IMR-90 (cell line): Measurements from ENCODE around the gene HAND1. TPM values are rescaled to one million over a fixed set of nuclear protein-coding genes. Genes with fewer than 3 reads are reported as not detected.

Experiments
- ATAC-seq: fragments of 200-7000 bp; cut with Tn5 transposase; 2 replicates; pipeline ENCODE4 v1.9.1; 2020; ENCODE audit warnings: low read depth, mild to moderate bottlenecking, moderate library complexity
- BruUV-seq: library from RNA; stranded (reverse); fragments of 400-500 nt; replicated peaks from 2 replicates; lab custom pipeline; 2021; lab: Mats Ljungman, UMichigan
- CTCF ChIA-PET: fragments of 300-600 bp; formaldehyde crosslinking; extraction: SDS; loops from one replicate; lab custom pipeline; 2021; ENCODE audit warnings: antibody characterized with exemption; lab: Yijun Ruan, JAX
- POLR2A ChIA-PET: fragments of 300-600 bp; sonication (Branson Sonifier 250); formaldehyde crosslinking; loops from one replicate; lab custom pipeline; 2022; ENCODE audit warnings: antibody characterized with exemption; ENCODE audit not compliant: unreplicated experiment; lab: Charles Lee
- DNase-seq: peaks from one replicate; pipeline ENCODE4 v3.0.0; 2013
- H2AFZ ChIP-seq: replicated peaks from 2 replicates; pipeline ENCODE3; 2013; ENCODE audit warnings: low read length, mild to moderate bottlenecking; ENCODE audit not compliant: poor library complexity
- H2AK5ac ChIP-seq: 2 replicates; pipeline ENCODE4 v1.6.1; 2013; ENCODE audit warnings: low read depth, low read length, inconsistent platforms
- H2AK9ac ChIP-seq: replicated peaks from 2 replicates; pipeline ENCODE3; 2013; ENCODE audit warnings: mild to moderate bottlenecking, low read depth, low read length, moderate library complexity; ENCODE audit not compliant: poor library complexity
- H2BK120ac ChIP-seq: 2 replicates; pipeline ENCODE4 v1.6.1; 2013; ENCODE audit warnings: low read depth, low read length, inconsistent platforms
- H2BK15ac ChIP-seq: 3 replicates; pipeline ENCODE4 v1.6.1; 2013; ENCODE audit warnings: low read depth, low read length, inconsistent platforms
- H2BK20ac ChIP-seq: 2 replicates; pipeline ENCODE4 v1.6.1; 2013; ENCODE audit warnings: low read depth, mild to moderate bottlenecking, inconsistent platforms, low read length, moderate library complexity
- H2BK5ac ChIP-seq: 2 replicates; pipeline ENCODE4 v1.6.1; 2013; ENCODE audit warnings: mild to moderate bottlenecking, low read depth, low read length, inconsistent platforms; ENCODE audit not compliant: poor library complexity, severe bottlenecking
- H3K14ac ChIP-seq: replicated peaks from 2 replicates; pipeline ENCODE4 v1.6.1; 2013; ENCODE audit warnings: low read depth, low read length, inconsistent platforms
- H3K18ac ChIP-seq: 2 replicates; pipeline ENCODE4 v1.6.1; 2013; ENCODE audit warnings: low read depth, low read length, control low read depth
- H3K23ac ChIP-seq: 2 replicates; pipeline ENCODE4 v1.6.1; 2013; ENCODE audit warnings: low read depth, low read length, inconsistent platforms
- H3K27ac ChIP-seq: 2 replicates; pipeline ENCODE4 v1.5.1; 2013; ENCODE audit warnings: mild to moderate bottlenecking, control low read depth, low read length; ENCODE audit not compliant: insufficient read depth
- H3K27me3 ChIP-seq: 2 replicates; pipeline ENCODE4 v1.6.1; 2013; ENCODE audit warnings: low read length; ENCODE audit not compliant: control insufficient read depth, insufficient read depth
- H3K36me3 ChIP-seq: 2 replicates; pipeline ENCODE4 v1.6.1; 2013; ENCODE audit warnings: low read length, mixed read lengths; ENCODE audit not compliant: control insufficient read depth, insufficient read depth
- H3K4ac ChIP-seq: 2 replicates; pipeline ENCODE4 v1.6.1; 2013; ENCODE audit warnings: low read depth, low read length, inconsistent platforms
- H3K4me1 ChIP-seq: 2 replicates; pipeline ENCODE4 v1.6.1; 2013; ENCODE audit warnings: low read length, mixed read lengths; ENCODE audit not compliant: control insufficient read depth, insufficient read depth
- H3K4me2 ChIP-seq: 2 replicates; pipeline ENCODE4 v1.6.1; 2013; ENCODE audit warnings: low read depth, mild to moderate bottlenecking, control low read depth, low read length, moderate library complexity
- H3K4me3 ChIP-seq: 2 replicates; pipeline ENCODE4 v1.5.1; 2013; ENCODE audit warnings: low read depth, mild to moderate bottlenecking, control low read depth, low read length, moderate library complexity; ENCODE audit not compliant: insufficient read depth
- H3K56ac ChIP-seq: 2 replicates; pipeline ENCODE4 v1.6.1; 2013; ENCODE audit warnings: low read length, inconsistent platforms; ENCODE audit not compliant: insufficient read depth; ENCODE audit errors: extremely low read depth
- H3K79me1 ChIP-seq, 2 experiments: 2 replicates each; pipeline ENCODE4 v1.6.1; 2013; ENCODE audit warnings: low read length in 2 of 2, inconsistent platforms in 1 of 2, low read depth in 1 of 2
- H3K9ac ChIP-seq: 2 replicates; pipeline ENCODE4 v1.6.1; 2013; ENCODE audit warnings: low read depth, low read length, control low read depth
- H3K9me1 ChIP-seq: 2 replicates; pipeline ENCODE4 v1.6.1; 2013; ENCODE audit warnings: low read length, inconsistent platforms; ENCODE audit not compliant: insufficient read depth
- H3K9me3 ChIP-seq: 2 replicates; pipeline ENCODE4 v1.6.1; 2013; ENCODE audit warnings: low read length; ENCODE audit not compliant: control insufficient read depth, insufficient read depth
- H4K20me1 ChIP-seq: 2 replicates; pipeline ENCODE4 v1.6.1; 2013; ENCODE audit warnings: low read length, inconsistent platforms; ENCODE audit not compliant: insufficient read depth
- H4K5ac ChIP-seq: 2 replicates; pipeline ENCODE4 v1.6.1; 2013; ENCODE audit warnings: mild to moderate bottlenecking, low read depth, low read length, control low read depth
- H4K8ac ChIP-seq, 2 experiments: 2 replicates each; pipeline ENCODE4 v1.6.1; 2013; ENCODE audit warnings: low read depth in 2 of 2, low read length in 2 of 2, control low read depth in 1 of 2, inconsistent platforms in 1 of 2
- H4K91ac ChIP-seq: 2 replicates; pipeline ENCODE4 v1.6.1; 2013; ENCODE audit warnings: low read depth, low read length, inconsistent platforms; ENCODE audit not compliant: insufficient read depth
- BHLHE40 ChIP-seq: fragments of 150-350 bp; IDR thresholded peaks from 2 replicates; pipeline ENCODE4 v1.6.1; 2016; ENCODE audit warnings: mild to moderate bottlenecking, low read depth, low read length
- CEBPB ChIP-seq: IDR thresholded peaks from 2 replicates; pipeline ENCODE4 v1.6.1; 2012; ENCODE audit warnings: low read depth, low read length, improper control_type of control experiment
- CHD1 ChIP-seq: IDR thresholded peaks from 2 replicates; pipeline ENCODE4 v1.6.1; 2012; ENCODE audit warnings: low read depth, low read length, improper control_type of control experiment
- FOS ChIP-seq: fragments of 150-350 bp; IDR thresholded peaks from 2 replicates; pipeline ENCODE4 v1.6.1; 2016; ENCODE audit warnings: low read depth, low read length
- MAFK ChIP-seq: IDR thresholded peaks from 2 replicates; pipeline ENCODE4 v1.6.1; 2012; ENCODE audit warnings: low read depth, low read length, improper control_type of control experiment
- MAZ ChIP-seq: IDR thresholded peaks from 2 replicates; pipeline ENCODE4 v1.6.1; 2012; ENCODE audit warnings: low read depth, mild to moderate bottlenecking, low read length, improper control_type of control experiment, moderate library complexity, borderline replicate concordance
- MXI1 ChIP-seq: IDR thresholded peaks from 2 replicates; pipeline ENCODE4 v1.6.1; 2012; ENCODE audit warnings: low read depth, mild to moderate bottlenecking, low read length, moderate library complexity, borderline replicate concordance
- NFE2L2 ChIP-seq: fragments of 150-350 bp; IDR thresholded peaks from 2 replicates; pipeline ENCODE4 v1.6.1; 2016; ENCODE audit warnings: low read depth, mild to moderate bottlenecking, low read length
- POLR2A ChIP-seq: IDR thresholded peaks from 2 replicates; pipeline ENCODE4 v1.6.1; 2012; ENCODE audit warnings: mild to moderate bottlenecking, low read depth, low read length
- RAD21 ChIP-seq: IDR thresholded peaks from 2 replicates; pipeline ENCODE4 v1.6.1; 2012; ENCODE audit warnings: low read length, improper control_type of control experiment
- RCOR1 ChIP-seq: IDR thresholded peaks from 2 replicates; pipeline ENCODE4 v1.6.1; 2012; ENCODE audit warnings: mild to moderate bottlenecking, low read length, improper control_type of control experiment; ENCODE audit not compliant: insufficient replicate concordance
- RFX5 ChIP-seq: IDR thresholded peaks from 2 replicates; pipeline ENCODE4 v1.8.0; 2012; ENCODE audit warnings: low read depth, mild to moderate bottlenecking, low read length, moderate library complexity
- WGBS, 2 experiments: methylation state at CpG; one replicate each; pipeline versions ENCODE4 v1.1.5 to v1.1.7; 2013; ENCODE audit warnings: missing lambda C conversion rate in 2 of 2; ENCODE audit not compliant: insufficient read length in 1 of 2; ENCODE audit errors: extremely low coverage in 2 of 2; 5-methylcytosine and 5-hydroxymethylcytosine counted together
- dilution Hi-C: fragments of 300-500 bp; cut with HindIII; formaldehyde crosslinking; loops from one replicate; pipeline ENCODE4 v1.14.3; 2018; ENCODE audit warnings: low sequenced_read_pairs; ENCODE audit not compliant: unreplicated experiment
- in situ Hi-C: fragments of 300-500 bp; cut with MboI; formaldehyde crosslinking; loops from 3 replicates; pipeline ENCODE4 v1.14.3; 2019; ENCODE audit warnings: low sequenced_read_pairs, inconsistent platforms, mixed read lengths
- intact Hi-C: fragments of 100-400 bp; cut with micrococcal nuclease; formaldehyde crosslinking; loops from 2 replicates; pipeline ENCODE4 v1.10.0; 2022
- polyA plus RNA-seq, 3 experiments: library from polyadenylated mRNA; depleted of rRNA; stranded (reverse); fragments of >200 nt; gene quantifications; 2 replicates each; pipeline ENCODE4 v1.2.3, GENCODE V29; 2012; ENCODE audit warnings: low replicate concordance in 1 of 3
- total RNA-seq: library from RNA; depleted of rRNA; stranded (reverse); fragments of >200 nt; gene quantifications from 2 replicates; pipeline ENCODE4 v1.2.3, GENCODE V29; 2012
- TF ChIP-seq, protein P1 (sequence below): fragments of 150-350 bp; IDR thresholded peaks from 2 replicates; pipeline ENCODE4 v1.6.1; 2016; ENCODE audit warnings: low read depth, mild to moderate bottlenecking, low read length, moderate library complexity, borderline replicate concordance
- TF ChIP-seq, protein P2 (sequence below): fragments of 150-350 bp; IDR thresholded peaks from 2 replicates; pipeline ENCODE4 v1.6.1; 2017; ENCODE audit warnings: mild to moderate bottlenecking, antibody characterized with exemption, low read length, low read depth
- TF ChIP-seq, protein P3 (sequence below): conservative IDR thresholded peaks from 2 replicates; pipeline ENCODE4 v1.5.1; 2012; ENCODE audit warnings: mild to moderate bottlenecking, low read depth, low read length, improper control_type of control experiment

The HAND1 gene
- total and polyA plus RNA-seq, 2 of the 4 experiments (the other 2 are of a cell fraction): not detected

DNA sequence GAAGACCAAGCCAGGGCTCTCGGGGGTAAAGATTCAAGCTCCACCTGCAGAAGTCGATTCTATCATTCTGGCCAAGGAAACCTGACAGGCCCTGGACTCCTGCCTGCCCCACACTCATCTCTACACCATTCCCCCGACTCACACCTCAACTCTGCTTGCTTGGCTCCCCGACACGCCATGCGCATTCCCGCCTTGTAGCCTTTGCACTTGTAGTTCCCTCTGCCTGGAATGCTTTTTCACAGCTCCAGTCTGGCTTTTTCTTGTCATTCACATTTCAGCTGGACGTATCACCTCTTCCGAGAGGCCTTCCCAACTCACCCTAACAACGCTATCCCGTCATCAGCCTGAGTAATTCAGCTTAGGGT, 28.7 kb upstream of the HAND1 start:
- no TSS peak for BruUV-seq
- no peak overlapping the region for H2BK15ac ChIP-seq
- H2BK20ac ChIP-seq: no peak overlapping the region
- TF ChIP-seq CEBPB: no peak
- TF ChIP-seq RAD21: no peak
- TF ChIP-seq BHLHE40: no peak
- TF ChIP-seq MXI1: no peak
- TF ChIP-seq CHD1: no peak
- no peak for TF ChIP-seq MAFK
- no peak for TF ChIP-seq RFX5
- no peak for TF ChIP-seq RCOR1
- TF ChIP-seq, protein P1, sequence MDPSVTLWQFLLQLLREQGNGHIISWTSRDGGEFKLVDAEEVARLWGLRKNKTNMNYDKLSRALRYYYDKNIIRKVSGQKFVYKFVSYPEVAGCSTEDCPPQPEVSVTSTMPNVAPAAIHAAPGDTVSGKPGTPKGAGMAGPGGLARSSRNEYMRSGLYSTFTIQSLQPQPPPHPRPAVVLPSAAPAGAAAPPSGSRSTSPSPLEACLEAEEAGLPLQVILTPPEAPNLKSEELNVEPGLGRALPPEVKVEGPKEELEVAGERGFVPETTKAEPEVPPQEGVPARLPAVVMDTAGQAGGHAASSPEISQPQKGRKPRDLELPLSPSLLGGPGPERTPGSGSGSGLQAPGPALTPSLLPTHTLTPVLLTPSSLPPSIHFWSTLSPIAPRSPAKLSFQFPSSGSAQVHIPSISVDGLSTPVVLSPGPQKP: no peak
- no peak for TF ChIP-seq POLR2A
- TF ChIP-seq, protein P2, sequence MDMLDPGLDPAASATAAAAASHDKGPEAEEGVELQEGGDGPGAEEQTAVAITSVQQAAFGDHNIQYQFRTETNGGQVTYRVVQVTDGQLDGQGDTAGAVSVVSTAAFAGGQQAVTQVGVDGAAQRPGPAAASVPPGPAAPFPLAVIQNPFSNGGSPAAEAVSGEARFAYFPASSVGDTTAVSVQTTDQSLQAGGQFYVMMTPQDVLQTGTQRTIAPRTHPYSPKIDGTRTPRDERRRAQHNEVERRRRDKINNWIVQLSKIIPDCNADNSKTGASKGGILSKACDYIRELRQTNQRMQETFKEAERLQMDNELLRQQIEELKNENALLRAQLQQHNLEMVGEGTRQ: no peak
- TF ChIP-seq, protein P3, sequence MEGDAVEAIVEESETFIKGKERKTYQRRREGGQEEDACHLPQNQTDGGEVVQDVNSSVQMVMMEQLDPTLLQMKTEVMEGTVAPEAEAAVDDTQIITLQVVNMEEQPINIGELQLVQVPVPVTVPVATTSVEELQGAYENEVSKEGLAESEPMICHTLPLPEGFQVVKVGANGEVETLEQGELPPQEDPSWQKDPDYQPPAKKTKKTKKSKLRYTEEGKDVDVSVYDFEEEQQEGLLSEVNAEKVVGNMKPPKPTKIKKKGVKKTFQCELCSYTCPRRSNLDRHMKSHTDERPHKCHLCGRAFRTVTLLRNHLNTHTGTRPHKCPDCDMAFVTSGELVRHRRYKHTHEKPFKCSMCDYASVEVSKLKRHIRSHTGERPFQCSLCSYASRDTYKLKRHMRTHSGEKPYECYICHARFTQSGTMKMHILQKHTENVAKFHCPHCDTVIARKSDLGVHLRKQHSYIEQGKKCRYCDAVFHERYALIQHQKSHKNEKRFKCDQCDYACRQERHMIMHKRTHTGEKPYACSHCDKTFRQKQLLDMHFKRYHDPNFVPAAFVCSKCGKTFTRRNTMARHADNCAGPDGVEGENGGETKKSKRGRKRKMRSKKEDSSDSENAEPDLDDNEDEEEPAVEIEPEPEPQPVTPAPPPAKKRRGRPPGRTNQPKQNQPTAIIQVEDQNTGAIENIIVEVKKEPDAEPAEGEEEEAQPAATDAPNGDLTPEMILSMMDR: no peak
- TF ChIP-seq FOS: no peak
- TF ChIP-seq NFE2L2: no peak
- TF ChIP-seq MAZ: no peak
- ChIA-PET CTCF (interaction anchor here (1.0 kb wide), 1 partner anchor 14 kb away, joined by 3 read pairs; no protein-coding TSS in a partner anchor), POLR2A (interaction anchor here (0.6 kb wide), 1 partner anchor 257 kb away, joined by 3 read pairs; no protein-coding TSS in a partner anchor)
- H3K9me3 ChIP-seq: no peaks in the 10 kb centered on the region
- no peaks in the 10 kb centered on the region for H3K9me1 ChIP-seq
- H2AK5ac ChIP-seq: no peak overlapping the region
- DNase-seq (no peak), ATAC-seq (no peak)
- H3K56ac ChIP-seq: no peak overlapping the region
- H3K14ac ChIP-seq: no peak overlapping the region
- intact Hi-C loops: no loop called here
- no peaks in the 10 kb centered on the region for H3K36me3 ChIP-seq
- in situ Hi-C loops: no loop called here
- no peak overlapping the region for H2BK5ac ChIP-seq
- peaks cover 53% of the 10 kb centered on the region for H3K27me3 ChIP-seq
- H4K91ac ChIP-seq: no peak overlapping the region
- H3K27ac ChIP-seq: no peak overlapping the region
- H3K4me3 ChIP-seq: no peak overlapping the region
- no peak overlapping the region for H3K18ac ChIP-seq
- no peak overlapping the region for H4K5ac ChIP-seq
- H2AFZ ChIP-seq: no peak overlapping the region
- H3K4ac ChIP-seq: no peak overlapping the region
- H2BK120ac ChIP-seq: no peak overlapping the region
- no peaks in the 10 kb centered on the region for H4K20me1 ChIP-seq
- H3K79me1 ChIP-seq: no peaks in the 10 kb centered on the region
- no peak overlapping the region for H2AK9ac ChIP-seq
- no peak overlapping the region for H3K4me2 ChIP-seq
- H4K8ac ChIP-seq: no peak overlapping the region
- no peak overlapping the region for H3K9ac ChIP-seq
- no peak overlapping the region for H3K23ac ChIP-seq
- dilution Hi-C loops: no loop called here
- WGBS, 2 experiments: 54% methylated on average over 5 of the region's 11 CpGs; no CpG with 5 or more reads in 1 of the 2 experiments
- no peaks in the 10 kb centered on the region for H3K4me1 ChIP-seq
